T-helper 1 cell treated with Interleukin-12 subunit alpha and Interleukin-12 subunit beta and Interleukin-4 antibody, amounts not matched to agents 30 ng/mL and 1 ng/mL, for 36 hours (primary cell): ENCODE results near the gene PTGER2. TPM values are rescaled to one million over a fixed set of nuclear protein-coding genes. Genes with fewer than 3 reads are reported as not detected.

Experiments
- intact Hi-C: fragments of 100-400 bp; cut with micrococcal nuclease; formaldehyde crosslinking; loops from one replicate; pipeline ENCODE4 v1.15.1; 2024
- total RNA-seq: library from RNA; stranded (reverse); gene quantifications from 2 replicates; pipeline ENCODE4 v1.2.3, GENCODE V29; 2022

The PTGER2 gene, protein sequence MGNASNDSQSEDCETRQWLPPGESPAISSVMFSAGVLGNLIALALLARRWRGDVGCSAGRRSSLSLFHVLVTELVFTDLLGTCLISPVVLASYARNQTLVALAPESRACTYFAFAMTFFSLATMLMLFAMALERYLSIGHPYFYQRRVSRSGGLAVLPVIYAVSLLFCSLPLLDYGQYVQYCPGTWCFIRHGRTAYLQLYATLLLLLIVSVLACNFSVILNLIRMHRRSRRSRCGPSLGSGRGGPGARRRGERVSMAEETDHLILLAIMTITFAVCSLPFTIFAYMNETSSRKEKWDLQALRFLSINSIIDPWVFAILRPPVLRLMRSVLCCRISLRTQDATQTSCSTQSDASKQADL
- total RNA-seq: 136 and 140 TPM in 2 replicates

- intact Hi-C loops: loop anchor here (1.0 to 5.0 kb wide), 9 partner anchors 15 to 467 kb away; partner anchors contain the start of genes GPR137C, PSMC6 and TXNDC16
Measured at GRCh38 chr14:52313903-52314594, at the start of gene PTGER2. Gene PTGER2, plus strand, starts transcription at chr14:52314312. Its CDS starts 237 bp downstream, at chr14:52314549.

DNA sequence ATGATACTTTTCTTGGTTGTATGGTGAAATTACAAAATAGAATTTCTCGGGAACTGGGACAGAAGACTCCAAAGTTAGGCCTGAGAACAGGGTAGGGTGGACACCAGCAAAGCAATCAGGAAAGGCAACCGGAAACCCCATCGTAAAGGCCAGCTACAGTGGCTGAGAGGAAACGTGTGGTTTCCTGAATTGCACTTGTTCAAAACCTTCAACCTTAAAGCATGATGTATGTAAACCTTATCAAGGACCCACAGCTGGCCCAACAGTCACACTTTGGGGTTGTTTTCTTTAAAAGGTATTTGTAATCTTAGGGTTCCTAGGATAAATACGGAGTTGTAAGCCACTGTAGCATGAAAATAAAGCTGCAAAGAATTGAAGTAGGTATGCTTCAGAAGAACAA, 48.9 kb upstream of the PTGER2 start:
- intact Hi-C loops: loop anchor here (2.0 kb wide), 1 partner anchor 198 kb away; no protein-coding TSS in a partner anchor

GRCh38 chr14:52266179-52266578, 47.9 kb upstream of the PTGER2 start:
- intact Hi-C loops: no loop called here

- intact Hi-C loops: no loop called here
Measured at GRCh38 chr14:52266782-52267181, 47.3 kb upstream of the PTGER2 start.

DNA sequence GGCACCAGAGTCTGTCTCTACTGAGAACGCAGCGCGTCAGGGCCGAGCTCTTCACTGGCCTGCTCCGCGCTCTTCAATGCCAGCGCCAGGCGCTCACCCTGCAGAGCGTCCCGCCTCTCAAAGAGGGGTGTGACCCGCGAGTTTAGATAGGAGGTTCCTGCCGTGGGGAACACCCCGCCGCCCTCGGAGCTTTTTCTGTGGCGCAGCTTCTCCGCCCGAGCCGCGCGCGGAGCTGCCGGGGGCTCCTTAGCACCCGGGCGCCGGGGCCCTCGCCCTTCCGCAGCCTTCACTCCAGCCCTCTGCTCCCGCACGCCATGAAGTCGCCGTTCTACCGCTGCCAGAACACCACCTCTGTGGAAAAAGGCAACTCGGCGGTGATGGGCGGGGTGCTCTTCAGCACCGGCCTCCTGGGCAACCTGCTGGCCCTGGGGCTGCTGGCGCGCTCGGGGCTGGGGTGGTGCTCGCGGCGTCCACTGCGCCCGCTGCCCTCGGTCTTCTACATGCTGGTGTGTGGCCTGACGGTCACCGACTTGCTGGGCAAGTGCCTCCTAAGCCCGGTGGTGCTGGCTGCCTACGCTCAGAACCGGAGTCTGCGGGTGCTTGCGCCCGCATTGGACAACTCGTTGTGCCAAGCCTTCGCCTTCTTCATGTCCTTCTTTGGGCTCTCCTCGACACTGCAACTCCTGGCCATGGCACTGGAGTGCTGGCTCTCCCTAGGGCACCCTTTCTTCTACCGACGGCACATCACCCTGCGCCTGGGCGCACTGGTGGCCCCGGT, 46.4 kb upstream of the PTGER2 start, which contains the start of gene PTGDR:
Gene PTGDR, plus strand, starts transcription at position 198 of the 778 bp plus-strand sequence. Its CDS starts 117 bp downstream, at position 315.
- intact Hi-C loops: no loop called here

GRCh38 chr14:52268279-52269061, 45.6 kb upstream of the PTGER2 start:
- intact Hi-C loops: no loop called here

GRCh38 chr14:52269100-52269499, 45.0 kb upstream of the PTGER2 start:
- intact Hi-C loops: no loop called here

- intact Hi-C loops: no loop called here
Measured at GRCh38 chr14:52269982-52270381, 44.1 kb upstream of the PTGER2 start.

- intact Hi-C loops: no loop called here
Measured at GRCh38 chr14:52271538-52271937, 42.6 kb upstream of the PTGER2 start.

- intact Hi-C loops: loop anchor here (1.0 kb wide), 1 partner anchor 276 kb away; no protein-coding TSS in a partner anchor
Measured at GRCh38 chr14:52272375-52272774, 41.7 kb upstream of the PTGER2 start.

GRCh38 chr14:52275372-52275771, 38.7 kb upstream of the PTGER2 start:
- intact Hi-C loops: no loop called here

DNA sequence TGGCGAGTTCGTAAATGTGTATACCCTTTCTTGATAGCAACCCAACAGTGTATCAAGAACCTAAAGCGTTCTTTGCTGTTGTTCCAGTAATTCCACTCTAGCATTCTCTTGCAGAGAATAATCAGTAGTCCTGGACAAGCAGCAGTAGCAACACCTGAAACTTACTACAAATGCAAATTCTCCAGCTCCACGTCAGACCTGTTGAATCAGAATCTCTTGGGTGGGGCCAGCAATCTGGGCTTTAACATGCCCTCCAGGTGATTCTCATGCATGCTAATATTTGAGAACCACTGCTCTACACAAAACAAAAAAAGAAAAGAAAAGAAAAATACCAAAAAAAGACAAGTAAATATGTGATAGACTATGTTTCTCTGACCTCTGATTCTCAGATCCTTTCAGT, 36.6 kb upstream of the PTGER2 start:
- intact Hi-C loops: no loop called here

- intact Hi-C loops: no loop called here
Measured at GRCh38 chr14:52279408-52279807, 34.7 kb upstream of the PTGER2 start.

GRCh38 chr14:52283099-52283498, 31.0 kb upstream of the PTGER2 start:
- intact Hi-C loops: no loop called here

- intact Hi-C loops: loop anchor here (2.0 to 5.0 kb wide), 3 partner anchors 26 to 265 kb away; no protein-coding TSS in a partner anchor
Measured at GRCh38 chr14:52286661-52287649, 27.2 kb upstream of the PTGER2 start.

- intact Hi-C loops: loop anchor here (5.0 kb wide), 1 partner anchor 256 kb away; the partner anchor contains the start of genes GPR137C and TXNDC16
Measured at GRCh38 chr14:52296378-52296777, 17.7 kb upstream of the PTGER2 start.

- intact Hi-C loops: loop anchor here (1.0 to 5.0 kb wide), 7 partner anchors 16 to 302 kb away; partner anchors contain the start of genes GPR137C, PTGER2 and TXNDC16
Measured at GRCh38 chr14:52298795-52299194, 15.3 kb upstream of the PTGER2 start.

- intact Hi-C loops: loop anchor here (1.0 to 5.0 kb wide), 7 partner anchors 15 to 303 kb away; partner anchors contain the start of genes GPR137C, PTGER2 and TXNDC16
Measured at GRCh38 chr14:52299692-52300278, 14.3 kb upstream of the PTGER2 start.

- intact Hi-C loops: no loop called here
Measured at GRCh38 chr14:52303236-52303635, 10.9 kb upstream of the PTGER2 start.
